T-helper 2 cell (primary cell): ENCODE results near the gene OR2T29.
"Not testable (repeated sequence)": the region's sequence is repeated elsewhere in the genome, so short reads cannot be mapped to it uniquely, and the experiment has no call there.

Experiments
- DNase-seq, 5 experiments: peaks; one replicate each; pipeline versions ENCODE4 v3.0.0 to v3.0.0-alpha.2; 2012 to 2022
- total RNA-seq, 2 donors: gene quantifications; one replicate each; lab custom pipeline; 2026; lab: John Stamatoyannopoulos, UW

The OR2T29 gene
- total RNA-seq, result 0 reads per million in 2 donors

- not testable (repeated sequence) for DNase-seq
Measured at GRCh38 chr1:248562672-248563071, at the start of gene OR2T29. Gene OR2T29, minus strand, starts transcription at chr1:248562772. Its CDS starts 3,281 bp downstream, at chr1:248559491.

- peak in 1 of 5 experiments; percentile 16 for DNase-seq
Measured at GRCh38 chr1:248611883-248612414, 49.4 kb upstream of the OR2T29 start.

GRCh38 chr1:248610301-248610700 lies 47.7 kb upstream of the OR2T29 start:
- DNase-seq, result no peak

GRCh38 chr1:248599396-248599795 lies 36.8 kb upstream of the OR2T29 start:
- DNase-seq, result no peak

GRCh38 chr1:248597589-248597988 lies 35.0 kb upstream of the OR2T29 start, which contains the start of gene OR2T10:
Gene OR2T10, minus strand, starts transcription at chr1:248597700. Its CDS starts 3,932 bp downstream, at chr1:248593768.
- DNase-seq, result no peak

GRCh38 chr1:248596615-248597014 lies 34.0 kb upstream of the OR2T29 start:
- peak in 1 of 5 experiments; percentile 21 for DNase-seq

- no peak for DNase-seq
Measured at GRCh38 chr1:248593226-248593625, 30.7 kb upstream of the OR2T29 start.

- DNase-seq, result no peak
Measured at GRCh38 chr1:248592655-248593054, 30.1 kb upstream of the OR2T29 start.

- no peak for DNase-seq
Measured at GRCh38 chr1:248590055-248590454, 27.5 kb upstream of the OR2T29 start.

- no peak for DNase-seq
Measured at GRCh38 chr1:248589334-248589733, 26.8 kb upstream of the OR2T29 start.

- DNase-seq, result peak in 1 of 5 experiments; percentile 51
Measured at GRCh38 chr1:248585266-248585665, 22.7 kb upstream of the OR2T29 start.

- DNase-seq, result no peak
Measured at GRCh38 chr1:248576260-248576980, 13.8 kb upstream of the OR2T29 start.

- DNase-seq, result not testable (repeated sequence)
Measured at GRCh38 chr1:248574657-248575056, 12.1 kb upstream of the OR2T29 start, which contains the start of gene OR2T34. Gene OR2T34, minus strand, starts transcription at chr1:248574757. Its CDS starts 0 bp downstream, at chr1:248574757.

- not testable (repeated sequence) for DNase-seq
Measured at GRCh38 chr1:248573856-248574255, 11.3 kb upstream of the OR2T29 start.

GRCh38 chr1:248572049-248572448 lies 9.5 kb upstream of the OR2T29 start:
- DNase-seq, result not testable (repeated sequence)

- not testable (repeated sequence) for DNase-seq
Measured at GRCh38 chr1:248570811-248571210, 8.2 kb upstream of the OR2T29 start.

GRCh38 chr1:248569049-248569448 lies 6.5 kb upstream of the OR2T29 start:
- not testable (repeated sequence) for DNase-seq

- peak in 1 of 5 experiments; percentile 73 for DNase-seq
Measured at GRCh38 chr1:248565530-248566373, 3.2 kb upstream of the OR2T29 start.

GRCh38 chr1:248551027-248551426 lies 11.5 kb downstream of the OR2T29 start:
- not testable (repeated sequence) for DNase-seq

GRCh38 chr1:248547383-248547782 lies 15.2 kb downstream of the OR2T29 start:
- DNase-seq, result not testable (repeated sequence)

- not testable (repeated sequence) for DNase-seq
Measured at GRCh38 chr1:248537449-248537848, 25.1 kb downstream of the OR2T29 start.

- DNase-seq, result no peak
Measured at GRCh38 chr1:248521856-248522255, 40.7 kb downstream of the OR2T29 start.

- DNase-seq, result not testable (repeated sequence)
Measured at GRCh38 chr1:248510217-248510616, 52.4 kb downstream of the OR2T29 start.
